NB4 (cell line): Measurements from ENCODE around the gene ARHGAP24.
A peak's percentile ranks its signal among the peaks of the same experiment; 100 is the strongest.

Experiments used
- DNase-seq: peaks from one replicate; pipeline ENCODE4 v3.0.0; 2010; ENCODE audit warnings: low read depth
- H3K4me3 ChIP-seq: one replicate; pipeline ENCODE4 v1.5.1; 2011; ENCODE audit warnings: mild to moderate bottlenecking, low read depth, low read length, moderate library complexity
- MYC ChIP-seq: IDR thresholded peaks from 2 replicates; pipeline ENCODE4 v1.6.1; 2011; ENCODE audit warnings: low read depth, low read length
- POLR2A ChIP-seq: IDR thresholded peaks from 2 replicates; pipeline ENCODE4 v1.6.1; 2011; ENCODE audit warnings: mild to moderate bottlenecking; ENCODE audit not compliant: insufficient read length; ENCODE audit errors: extremely low read depth
- TF ChIP-seq, protein P1 (sequence below): IDR thresholded peaks from one replicate; pipeline ENCODE4 v1.5.1; 2012; ENCODE audit warnings: low read depth, low read length
- TF ChIP-seq, protein P2 (sequence below): IDR thresholded peaks from 2 replicates; pipeline ENCODE4 v1.6.1; 2011; ENCODE audit warnings: low read depth, low read length

Gene ARHGAP24

DNA sequence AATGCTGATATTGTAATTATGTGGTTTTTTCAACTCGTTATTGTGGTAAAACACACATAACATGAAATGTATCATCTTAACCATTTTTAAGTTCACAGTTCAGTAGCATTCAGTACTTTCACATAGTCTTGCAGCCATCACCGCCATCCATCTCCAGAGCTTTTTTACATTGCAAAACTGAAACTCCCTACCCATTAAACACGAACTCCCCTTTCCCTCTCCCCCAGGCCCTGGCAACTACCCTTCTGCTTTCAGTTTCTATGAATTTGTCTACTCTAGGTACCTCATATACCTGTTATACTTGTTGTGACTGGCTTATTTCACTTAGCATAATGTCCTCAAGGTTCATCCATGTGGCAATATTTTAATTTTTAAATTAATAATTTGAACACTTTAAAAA, 504.3 kb downstream of the ARHGAP24 start:
- DNase-seq: no peak
- no peak for TF ChIP-seq POLR2A
- no peak for TF ChIP-seq MYC
- TF ChIP-seq, protein P1, sequence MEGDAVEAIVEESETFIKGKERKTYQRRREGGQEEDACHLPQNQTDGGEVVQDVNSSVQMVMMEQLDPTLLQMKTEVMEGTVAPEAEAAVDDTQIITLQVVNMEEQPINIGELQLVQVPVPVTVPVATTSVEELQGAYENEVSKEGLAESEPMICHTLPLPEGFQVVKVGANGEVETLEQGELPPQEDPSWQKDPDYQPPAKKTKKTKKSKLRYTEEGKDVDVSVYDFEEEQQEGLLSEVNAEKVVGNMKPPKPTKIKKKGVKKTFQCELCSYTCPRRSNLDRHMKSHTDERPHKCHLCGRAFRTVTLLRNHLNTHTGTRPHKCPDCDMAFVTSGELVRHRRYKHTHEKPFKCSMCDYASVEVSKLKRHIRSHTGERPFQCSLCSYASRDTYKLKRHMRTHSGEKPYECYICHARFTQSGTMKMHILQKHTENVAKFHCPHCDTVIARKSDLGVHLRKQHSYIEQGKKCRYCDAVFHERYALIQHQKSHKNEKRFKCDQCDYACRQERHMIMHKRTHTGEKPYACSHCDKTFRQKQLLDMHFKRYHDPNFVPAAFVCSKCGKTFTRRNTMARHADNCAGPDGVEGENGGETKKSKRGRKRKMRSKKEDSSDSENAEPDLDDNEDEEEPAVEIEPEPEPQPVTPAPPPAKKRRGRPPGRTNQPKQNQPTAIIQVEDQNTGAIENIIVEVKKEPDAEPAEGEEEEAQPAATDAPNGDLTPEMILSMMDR: no peak
- TF ChIP-seq, protein P2, sequence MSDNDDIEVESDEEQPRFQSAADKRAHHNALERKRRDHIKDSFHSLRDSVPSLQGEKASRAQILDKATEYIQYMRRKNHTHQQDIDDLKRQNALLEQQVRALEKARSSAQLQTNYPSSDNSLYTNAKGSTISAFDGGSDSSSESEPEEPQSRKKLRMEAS: no peak
- H3K4me3 ChIP-seq: no peak overlapping the region

DNA sequence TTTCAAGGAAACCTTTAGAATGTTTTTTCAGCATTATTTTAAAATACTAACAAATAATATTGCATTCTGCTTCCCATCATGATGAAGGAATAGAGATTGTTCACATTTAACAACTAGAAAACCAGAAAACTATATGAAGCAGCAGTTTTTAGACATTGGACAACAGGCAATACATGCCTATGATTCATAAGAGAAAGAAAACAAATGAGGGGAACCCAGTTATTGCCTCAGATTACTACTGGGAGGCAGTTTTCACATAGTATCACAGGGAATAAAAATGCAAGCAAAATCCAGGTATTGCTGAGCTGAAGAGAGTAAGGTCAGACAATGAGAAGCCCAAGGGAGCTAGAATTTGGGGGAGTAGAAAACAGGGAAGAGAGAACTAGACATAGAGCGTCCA, 511.3 kb downstream of the ARHGAP24 start:
- H3K4me3 ChIP-seq: no peak overlapping the region
- no peak for DNase-seq
- TF ChIP-seq, protein P1: no peak
- TF ChIP-seq, protein P2: no peak
- TF ChIP-seq POLR2A: no peak
- no peak for TF ChIP-seq MYC

DNA sequence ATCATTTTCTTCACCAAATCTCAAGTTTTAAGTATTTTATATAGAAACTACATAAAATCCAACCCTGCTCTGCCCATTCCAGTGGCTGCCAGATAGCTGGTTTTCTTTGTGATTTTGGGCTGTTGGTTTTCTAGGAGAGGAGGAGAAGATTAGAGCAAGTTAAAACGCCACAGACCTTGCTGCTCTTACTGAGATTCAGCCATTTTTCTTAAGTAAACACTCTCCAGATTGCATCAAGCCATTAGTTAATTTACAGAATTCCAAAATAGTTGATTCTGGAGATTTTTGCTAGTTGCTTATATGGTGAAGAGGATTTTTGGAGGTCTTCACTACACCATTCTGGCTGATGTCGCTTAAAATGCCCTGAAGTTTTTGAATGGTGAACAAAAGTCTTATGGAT, 518.7 kb downstream of the ARHGAP24 start:
- no peak overlapping the region for H3K4me3 ChIP-seq
- no peak for DNase-seq
- TF ChIP-seq, protein P2: no peak
- no peak for TF ChIP-seq POLR2A
- TF ChIP-seq MYC: no peak
- TF ChIP-seq, protein P1: no peak

DNA sequence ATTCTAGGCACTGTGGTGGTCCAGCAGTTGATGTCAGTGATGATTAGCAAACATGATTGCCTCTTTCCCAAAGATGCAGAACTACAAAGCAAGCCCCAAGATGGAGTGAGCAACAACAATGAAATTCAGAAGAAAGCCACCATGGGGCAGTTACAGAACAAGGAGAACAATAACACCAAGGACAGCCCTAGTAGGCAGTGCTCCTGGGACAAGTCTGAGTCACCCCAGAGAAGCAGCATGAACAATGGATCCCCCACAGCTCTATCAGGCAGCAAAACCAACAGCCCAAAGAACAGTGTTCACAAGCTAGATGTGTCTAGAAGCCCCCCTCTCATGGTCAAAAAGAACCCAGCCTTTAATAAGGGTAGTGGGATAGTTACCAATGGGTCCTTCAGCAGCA, 519.6 kb downstream of the ARHGAP24 start:
- H3K4me3 ChIP-seq: no peak overlapping the region
- TF ChIP-seq POLR2A (no peak), MYC (no peak)
- TF ChIP-seq, protein P2: no peak
- TF ChIP-seq, protein P1: no peak
- DNase-seq: no peak

DNA sequence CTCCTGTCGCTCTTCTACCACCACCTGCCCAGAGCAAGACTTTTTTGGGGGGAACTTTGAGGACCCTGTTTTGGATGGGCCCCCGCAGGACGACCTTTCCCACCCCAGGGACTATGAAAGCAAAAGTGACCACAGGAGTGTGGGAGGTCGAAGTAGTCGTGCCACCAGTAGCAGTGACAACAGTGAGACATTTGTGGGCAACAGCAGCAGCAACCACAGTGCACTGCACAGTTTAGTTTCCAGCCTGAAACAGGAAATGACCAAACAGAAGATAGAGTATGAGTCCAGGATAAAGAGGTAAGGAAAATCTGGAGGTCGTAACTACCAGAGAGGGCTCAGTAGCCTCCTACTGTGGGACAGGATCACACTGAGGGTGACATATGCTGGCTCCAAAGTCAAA, 520.4 kb downstream of the ARHGAP24 start:
- peak; percentile 11 for DNase-seq
- no peak overlapping the region for H3K4me3 ChIP-seq
- TF ChIP-seq, protein P2: no peak
- TF ChIP-seq POLR2A (no peak), MYC (no peak)
- TF ChIP-seq, protein P1: no peak

DNA sequence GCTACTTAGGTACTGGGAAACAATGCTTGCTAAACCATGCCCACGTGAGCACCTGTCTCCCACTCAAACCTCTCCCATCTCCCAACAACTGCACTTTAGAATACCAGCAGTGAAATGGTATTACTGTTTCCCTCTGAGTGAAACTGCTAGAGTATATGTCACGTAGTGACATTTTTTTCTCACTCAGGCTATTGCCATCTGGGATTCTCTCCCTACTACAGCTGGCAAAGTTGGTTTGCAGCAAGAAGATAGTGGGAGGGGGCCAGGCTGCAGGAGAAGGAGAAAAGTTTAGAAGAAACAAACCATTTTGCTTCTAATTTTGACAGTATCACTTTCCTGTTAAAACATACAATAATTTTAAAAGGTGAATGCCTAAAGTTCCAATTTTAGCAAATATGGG, 526.6 kb downstream of the ARHGAP24 start:
- TF ChIP-seq MYC: no peak
- TF ChIP-seq, protein P1: no peak
- TF ChIP-seq POLR2A: no peak
- TF ChIP-seq, protein P2: no peak
- H3K4me3 ChIP-seq: no peak overlapping the region
- no peak for DNase-seq
